CD4-positive, alpha-beta T cell treated with Interleukin-4 for 4 hours (primary cell): Measurements from ENCODE around the gene PRKCD.

ENCODE experiments used
- DNase-seq: peaks from one replicate; pipeline ENCODE4 v3.0.0-alpha.2; 2020

Gene PRKCD

DNA sequence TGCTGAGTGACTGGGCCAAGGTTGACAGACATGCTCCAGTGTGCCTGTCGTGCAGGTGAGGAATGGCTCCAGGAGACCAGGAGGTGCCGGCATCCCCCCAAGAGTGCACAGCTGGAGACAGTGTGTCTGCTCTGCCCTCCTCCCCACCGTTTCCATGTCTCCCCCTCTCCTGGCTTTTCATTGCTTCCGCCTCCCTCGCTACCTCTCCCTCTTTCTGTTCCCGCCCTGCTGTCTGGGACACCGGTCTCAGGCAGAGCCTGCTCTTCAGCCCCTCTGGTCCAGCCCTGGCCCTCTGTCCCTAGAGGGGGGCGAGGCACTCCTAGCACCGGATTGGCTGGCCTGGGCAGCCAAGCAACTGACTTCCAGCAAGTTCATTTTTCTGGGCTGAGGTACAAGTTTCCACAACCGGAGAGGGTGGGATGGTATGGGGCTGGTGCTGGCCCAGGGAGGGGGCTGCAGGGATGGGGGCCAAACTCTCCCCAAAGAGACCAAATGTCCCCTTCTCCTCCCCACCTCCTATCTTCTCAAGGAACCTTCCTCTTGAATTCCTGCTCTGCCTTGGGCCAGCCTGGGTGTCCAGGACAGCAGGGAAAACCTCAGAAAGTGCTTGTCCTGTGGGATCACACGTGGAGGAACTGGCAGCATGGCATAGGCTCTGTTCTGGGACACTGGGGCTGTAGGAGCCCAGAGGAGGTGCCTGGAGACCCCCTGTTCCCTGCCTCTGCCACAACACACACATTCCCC lies 32.6 kb downstream of the PRKCD start:
- no peak for DNase-seq

DNA sequence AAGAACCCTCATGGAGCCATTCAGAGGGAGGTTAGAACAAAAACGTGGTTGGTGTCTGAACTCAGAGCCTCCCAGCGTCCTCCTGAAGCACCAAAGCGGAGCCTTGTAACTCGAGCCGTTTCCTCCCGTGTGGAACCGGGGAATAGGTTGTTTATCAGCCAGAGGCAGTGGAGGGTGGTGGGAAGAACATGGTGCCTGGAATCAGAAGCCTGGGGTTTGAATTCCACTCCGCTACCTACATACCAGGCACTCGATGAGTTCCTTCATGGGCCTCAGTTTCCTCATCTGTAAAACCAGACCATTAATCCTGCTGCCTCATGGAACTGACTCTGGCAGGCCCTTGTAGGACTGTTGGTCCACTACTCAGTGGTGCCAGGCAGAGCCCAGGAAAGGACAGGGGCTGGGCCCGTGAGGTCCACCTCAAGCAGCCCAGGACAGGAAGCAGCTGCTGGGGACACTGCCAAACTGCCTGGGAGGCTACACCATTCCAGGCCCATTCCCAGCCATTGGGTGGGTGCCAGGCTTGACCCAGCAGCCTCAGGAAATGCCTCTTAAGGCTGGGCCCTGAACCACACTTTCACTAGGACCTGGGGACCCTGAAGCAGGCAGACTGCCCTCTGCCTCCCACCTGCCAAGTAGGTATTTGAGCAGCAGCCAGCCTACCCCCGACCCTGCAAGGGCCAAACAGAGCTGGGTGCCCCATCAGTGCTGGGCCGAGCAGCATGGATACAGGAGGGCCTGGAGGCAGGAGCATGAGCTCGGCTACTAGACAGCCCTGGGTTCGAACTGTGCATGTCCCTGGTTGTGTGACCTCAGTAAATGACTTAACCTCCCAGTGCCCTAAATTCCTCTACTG lies 33.4 kb downstream of the PRKCD start:
- no peak for DNase-seq

DNA sequence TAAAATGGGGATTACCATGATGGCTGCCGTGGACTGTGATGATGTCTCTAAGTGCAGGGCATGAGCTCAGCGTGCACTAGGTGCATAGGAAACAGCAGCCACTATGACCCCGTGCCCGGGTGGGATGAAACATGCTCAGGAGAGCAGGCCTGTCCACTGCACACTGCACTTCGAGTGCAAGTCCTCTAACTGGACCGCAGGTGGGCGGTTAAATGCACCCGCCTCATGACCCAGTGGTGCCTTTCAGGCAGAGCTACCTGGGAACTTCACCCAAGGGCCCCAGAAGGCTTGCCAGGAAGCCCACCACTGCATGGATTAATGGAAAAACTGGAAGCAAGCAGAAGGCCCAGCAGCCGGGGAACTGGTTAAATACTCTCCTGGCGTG lies 34.0 kb downstream of the PRKCD start:
- no peak for DNase-seq

DNA sequence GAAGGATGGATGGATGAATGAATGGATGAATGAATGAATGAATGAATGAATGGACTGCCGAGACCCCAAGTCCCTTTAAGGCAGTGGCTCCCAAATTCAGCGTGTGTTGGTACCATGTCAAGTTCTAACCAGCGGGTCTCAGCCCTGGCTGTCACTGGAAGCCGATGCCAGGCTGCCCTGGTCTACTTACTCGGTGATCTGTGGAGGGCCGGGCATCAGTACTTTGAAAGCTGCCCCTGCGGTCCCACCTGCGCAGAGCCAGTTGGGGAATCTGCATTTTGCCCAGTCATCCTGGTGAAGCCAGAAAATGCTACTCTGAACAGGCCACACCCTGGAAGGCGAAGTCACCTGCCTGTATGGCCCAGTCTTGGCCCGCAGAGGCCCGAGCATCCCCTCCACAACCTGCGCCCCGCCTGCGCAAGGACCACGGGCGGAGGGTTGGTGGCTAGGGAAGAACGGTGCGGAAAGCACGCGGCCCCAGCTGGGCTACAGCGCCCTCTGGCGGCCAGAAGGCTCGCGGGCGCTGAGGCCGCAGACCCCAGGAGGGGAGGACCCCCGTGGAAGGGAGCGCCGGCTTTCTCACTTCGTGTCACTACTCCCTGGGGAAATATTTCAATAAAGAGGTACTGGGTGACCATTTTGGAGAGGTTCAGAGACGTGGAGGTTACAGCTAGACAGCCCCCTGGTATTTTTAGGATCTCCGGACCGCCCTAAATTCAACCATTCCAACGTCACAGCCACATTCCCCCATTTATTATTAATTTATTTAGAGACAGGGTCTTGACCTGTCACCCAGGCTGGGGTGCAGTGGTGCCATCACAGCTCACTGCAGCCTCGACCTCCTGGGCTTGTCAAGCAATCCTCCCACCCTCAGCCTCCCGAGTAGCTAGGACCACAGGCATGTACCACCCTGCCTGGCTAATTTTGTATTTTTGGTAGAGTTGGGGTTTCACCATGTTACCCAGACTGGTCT lies 34.9 kb downstream of the PRKCD start:
- DNase-seq = peak; percentile 30

DNA sequence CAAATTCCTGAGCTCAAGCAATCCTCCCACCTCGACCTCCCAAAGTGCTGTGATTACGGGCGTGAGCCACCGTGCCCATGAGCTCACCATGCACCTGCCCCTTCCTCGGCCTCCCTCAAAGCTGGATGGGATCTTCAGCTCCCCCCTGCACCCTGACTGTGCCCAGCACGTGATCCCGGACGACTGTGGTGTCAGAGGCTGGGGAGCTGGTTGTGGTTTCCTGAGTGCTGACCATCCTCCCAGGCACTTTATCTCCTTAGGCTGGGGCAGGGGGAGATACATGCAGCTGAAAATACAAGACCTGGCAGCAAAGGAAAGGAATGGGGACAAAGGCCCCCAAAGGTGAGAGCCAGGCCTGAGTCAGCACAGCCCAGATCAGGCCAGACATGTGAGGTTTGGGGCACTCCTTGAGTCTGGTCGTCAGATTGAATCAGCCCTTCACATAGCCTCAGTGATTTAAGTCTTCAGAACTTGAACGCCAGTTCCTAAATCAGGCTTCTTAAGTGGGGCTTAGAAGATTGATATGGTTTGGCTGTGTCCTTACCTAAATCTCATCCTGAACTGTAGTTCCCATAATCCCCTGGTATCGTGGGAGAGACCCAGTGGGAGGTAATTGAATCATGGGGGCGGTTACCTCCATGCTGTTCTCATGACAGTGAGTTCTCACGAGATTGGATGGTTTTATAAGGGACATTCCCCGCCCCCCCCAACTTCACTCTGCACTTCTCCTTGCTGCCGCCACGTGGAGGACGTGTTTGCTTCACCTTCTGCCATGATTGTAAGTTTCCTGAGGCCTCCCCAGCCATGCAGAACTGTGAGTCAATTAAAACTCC lies 35.8 kb downstream of the PRKCD start:
- peak; percentile 37 for DNase-seq

DNA sequence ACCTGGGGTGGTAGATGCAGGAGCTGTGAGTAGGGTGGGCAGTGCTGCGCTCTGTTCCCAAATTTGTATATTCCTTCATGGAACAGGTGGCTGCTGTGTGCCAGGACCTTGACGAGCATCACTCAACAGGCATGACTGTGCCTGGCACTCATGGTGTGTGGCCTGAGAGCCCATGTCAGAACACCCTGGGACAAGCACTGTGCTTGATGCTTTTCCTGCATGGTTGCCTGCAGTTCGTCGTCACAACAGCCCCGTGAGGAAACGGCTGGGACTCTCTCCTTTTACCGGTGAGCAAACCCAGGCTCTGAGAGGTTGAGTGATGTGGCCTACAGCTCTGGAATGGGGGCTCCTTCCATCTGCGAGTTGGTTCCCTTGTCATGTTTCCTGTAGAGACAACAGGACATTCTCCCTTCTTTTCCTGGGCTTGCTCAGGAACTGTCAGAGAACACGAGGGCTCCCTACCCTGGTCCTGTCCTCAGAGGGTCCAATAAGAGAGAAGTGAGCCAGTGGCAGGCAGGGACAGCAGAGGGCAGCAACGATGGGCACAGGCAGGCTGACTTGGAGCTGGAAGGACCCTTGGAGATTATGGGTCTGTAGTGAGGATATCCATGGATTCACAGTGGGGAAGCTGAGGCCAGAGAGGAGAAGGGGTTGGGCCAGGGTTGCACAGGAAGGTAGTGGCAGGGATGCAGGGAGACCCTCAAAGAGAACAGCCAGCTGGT lies 37.4 kb downstream of the PRKCD start:
- DNase-seq = no peak

DNA sequence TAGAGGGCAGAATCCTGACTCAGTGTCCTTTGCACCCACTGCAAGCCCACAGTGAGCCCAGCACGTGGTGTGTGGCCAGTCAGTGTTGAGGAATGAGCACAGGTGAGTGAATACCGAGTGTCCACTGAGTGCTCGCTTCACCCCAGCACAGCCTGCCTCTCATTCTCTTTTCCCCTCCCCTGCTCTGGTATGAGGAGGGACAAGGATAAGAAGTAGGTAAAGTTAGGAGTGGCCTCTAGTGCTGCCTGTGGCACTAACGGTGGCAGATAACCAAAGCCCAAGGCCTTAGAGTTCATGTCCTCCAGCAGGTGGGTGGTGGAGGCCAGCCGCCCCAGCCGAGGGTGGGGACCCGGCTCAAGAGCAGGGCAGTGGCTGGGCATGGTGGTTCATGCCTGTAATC lies 38.0 kb downstream of the PRKCD start:
- no peak for DNase-seq

DNA sequence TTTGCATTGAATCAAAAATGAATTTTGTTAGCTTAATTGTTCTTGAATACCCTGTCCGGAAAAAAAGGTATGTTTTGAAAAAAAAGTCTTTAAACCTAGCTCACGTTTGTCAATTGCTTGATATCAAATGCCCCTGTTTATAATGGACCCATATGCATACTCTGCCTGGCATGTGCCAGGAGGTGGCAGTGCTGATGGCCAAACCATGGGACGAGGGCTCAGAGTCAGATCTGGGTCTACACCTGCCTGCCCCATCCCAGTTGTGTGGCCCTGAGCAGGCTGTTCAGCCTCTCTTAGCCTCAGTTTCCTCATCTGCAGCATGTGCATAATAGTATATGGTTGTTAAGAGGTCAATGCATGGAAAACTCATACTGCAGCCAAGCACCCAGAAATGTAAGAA lies 38.8 kb downstream of the PRKCD start:
- no peak for DNase-seq

DNA sequence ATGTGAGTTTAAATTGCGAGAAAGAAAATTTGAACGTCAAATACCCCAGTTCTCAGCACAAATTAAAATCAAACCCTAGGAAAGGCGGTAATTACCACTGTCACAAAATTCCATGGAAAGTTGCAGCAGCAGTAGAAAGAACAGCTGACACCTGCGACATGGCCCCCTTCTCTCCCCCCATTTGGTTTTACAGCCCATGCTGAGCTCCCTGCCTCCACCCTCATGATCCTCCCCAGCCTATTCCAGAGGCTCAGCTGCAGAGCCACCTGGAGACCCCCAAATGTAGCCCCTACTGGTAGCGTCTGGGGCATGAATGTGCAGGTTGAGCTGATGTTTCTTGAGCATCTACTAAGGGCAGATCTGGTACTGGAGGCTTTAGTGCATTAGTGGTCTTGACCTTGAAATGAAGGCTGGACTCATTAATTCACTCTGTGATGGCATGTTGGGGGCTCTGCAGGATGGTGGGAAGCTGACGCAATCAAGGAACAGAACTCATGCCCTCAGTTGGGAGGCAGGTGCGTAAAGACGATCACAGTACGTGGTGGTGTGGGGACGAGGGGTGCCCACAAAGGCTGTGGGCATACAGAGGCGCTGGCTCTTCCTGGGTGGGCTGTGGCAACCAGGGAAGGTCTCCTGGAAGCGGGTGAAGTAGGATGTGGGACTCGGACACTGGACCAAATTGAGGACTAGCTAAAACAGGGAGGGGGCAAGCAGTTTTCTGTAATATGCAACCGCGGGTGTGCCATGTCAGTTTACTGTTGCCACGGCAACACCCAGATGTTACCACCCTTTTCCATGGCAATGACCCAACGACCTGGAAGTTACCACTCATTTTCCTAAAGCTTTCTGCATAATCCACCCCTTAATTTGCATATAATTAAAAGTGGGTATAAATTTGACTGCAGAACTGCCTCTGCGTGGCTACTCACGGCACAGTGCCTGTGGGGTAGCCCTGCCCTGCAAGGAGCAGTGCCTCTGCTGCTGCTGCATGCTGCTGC lies 39.8 kb downstream of the PRKCD start:
- DNase-seq = no peak

DNA sequence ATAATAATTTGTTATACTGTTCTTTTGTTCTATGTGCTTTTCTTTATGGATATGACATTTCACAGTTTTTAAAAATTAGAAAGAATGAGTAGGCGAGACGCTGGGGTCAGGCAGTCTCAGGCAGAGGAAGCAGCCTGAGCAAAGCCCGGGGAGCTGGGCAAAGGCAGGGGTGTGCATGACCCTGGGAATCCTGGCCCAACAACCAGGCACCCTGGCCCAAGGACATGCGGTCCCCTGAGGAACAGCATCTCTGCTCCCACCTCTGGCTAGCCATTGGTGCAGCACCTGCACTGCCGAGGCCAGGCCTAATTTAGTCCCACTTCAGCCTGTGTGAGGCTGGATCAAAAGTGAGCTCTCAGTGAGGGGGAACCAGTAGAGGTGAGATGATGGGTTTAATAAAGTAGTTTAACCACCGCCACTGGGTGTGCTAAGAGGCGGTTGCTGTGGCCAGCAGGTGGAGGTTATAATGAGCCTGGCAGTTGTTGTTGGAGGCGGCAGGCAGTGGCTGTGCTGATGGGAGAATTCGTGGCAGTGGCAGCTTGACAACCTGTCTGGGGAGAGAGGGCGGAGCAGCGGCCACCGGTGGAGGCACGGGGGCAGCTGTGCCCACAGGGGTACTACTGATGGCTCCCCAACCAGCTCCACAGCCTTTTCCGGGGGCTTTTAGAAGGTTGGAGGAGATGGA lies 41.5 kb downstream of the PRKCD start:
- no peak for DNase-seq

DNA sequence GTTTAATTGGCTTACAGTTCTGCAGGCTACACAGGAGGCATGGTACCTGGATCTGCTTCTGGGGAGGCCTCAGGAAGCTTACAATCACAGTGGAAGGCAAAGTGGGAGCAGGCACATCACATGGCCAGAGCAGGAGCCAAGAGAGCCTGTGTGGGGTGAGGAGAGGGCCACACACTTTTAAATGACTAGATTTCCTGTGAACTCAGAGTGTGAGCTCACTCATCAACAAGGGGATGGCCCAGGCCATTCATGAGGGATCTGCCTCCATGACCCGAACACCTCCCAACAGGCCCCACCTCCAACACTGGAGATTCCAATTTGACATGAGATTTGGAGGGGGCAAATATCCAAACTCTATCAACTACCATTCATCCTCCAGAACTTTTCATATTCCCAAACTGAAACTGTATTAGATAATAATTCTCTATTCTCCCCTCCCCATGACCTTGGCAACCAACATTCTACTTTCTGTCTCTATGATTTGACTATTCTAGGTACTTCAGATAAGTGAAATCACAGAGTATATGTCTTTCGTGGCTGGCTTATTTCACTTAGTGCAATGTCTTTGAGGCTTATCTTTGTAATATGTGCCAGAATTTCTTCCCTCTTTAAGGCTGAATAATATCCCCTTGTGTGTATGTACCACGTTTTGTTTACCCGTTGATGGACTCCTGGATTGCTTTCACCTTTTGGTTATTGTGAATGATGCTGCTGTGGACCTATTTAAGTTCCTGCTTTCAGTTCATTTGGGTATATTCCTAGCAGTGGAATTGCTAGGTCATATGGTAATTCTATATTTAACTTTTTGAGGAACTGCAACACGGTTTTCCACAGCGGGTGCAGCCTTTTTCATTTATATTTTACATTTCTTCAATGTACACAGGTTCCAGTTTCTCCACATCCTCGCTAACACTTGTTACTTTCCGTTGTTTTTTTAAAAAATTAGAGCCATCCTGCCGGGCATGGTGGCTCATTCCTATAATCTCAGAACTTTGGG lies 51.0 kb downstream of the PRKCD start:
- no peak for DNase-seq

DNA sequence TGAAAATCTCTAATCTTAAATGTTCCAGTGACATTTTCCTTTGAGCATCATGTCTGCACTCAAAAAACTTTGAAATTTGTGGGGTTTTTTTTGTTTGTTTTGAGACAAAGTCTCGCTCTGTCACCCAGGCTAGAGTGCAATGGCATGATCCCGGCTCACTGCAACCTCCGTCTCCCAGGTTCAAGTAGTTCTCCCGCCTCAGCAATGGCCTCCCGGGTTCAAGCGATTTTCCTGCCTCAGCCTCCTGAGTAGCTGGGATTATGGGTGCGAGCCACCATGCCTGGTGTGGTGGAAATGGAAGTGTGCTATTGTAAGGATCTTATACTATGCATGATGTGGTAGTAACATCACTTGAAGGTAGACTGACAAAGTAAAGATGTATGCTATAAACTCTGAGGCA lies 52.3 kb downstream of the PRKCD start:
- DNase-seq = no peak

DNA sequence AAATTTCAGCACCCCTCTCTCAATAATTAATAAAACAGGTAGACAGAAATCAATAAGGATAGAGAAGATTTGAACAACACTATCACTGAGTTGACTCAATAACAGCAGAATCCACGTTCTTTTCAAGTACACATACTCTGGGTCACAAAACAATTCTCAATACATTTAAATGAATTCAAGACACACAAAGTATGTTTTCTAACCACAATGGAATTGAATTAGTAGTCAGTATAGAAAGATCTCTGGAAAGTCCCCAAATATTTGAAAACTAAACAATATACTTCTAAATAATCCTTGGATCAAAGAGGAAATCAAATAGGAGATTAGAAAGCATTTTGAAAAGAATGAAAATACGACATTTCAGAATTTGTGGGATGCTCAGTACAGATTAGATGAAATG lies 54.8 kb downstream of the PRKCD start:
- DNase-seq = no peak

DNA sequence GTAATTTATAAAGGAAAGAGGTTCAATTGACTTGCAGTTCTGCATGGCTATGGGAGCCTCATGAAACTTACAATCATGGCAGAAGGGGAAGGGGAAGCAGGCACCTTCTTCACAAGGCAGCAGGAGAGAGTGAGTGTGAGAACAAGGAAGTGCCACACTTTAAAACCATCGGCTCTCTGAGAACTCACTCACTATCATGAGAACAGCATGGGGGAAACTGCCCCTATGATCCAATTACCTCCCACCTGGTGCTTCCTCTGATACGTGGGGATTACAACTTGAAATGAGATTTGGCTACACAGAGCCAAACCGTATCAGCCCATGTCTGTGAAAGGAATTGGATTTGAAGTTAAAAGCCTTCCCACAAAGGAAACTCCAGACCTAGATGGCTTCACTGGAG lies 55.7 kb downstream of the PRKCD start:
- DNase-seq = no peak

DNA sequence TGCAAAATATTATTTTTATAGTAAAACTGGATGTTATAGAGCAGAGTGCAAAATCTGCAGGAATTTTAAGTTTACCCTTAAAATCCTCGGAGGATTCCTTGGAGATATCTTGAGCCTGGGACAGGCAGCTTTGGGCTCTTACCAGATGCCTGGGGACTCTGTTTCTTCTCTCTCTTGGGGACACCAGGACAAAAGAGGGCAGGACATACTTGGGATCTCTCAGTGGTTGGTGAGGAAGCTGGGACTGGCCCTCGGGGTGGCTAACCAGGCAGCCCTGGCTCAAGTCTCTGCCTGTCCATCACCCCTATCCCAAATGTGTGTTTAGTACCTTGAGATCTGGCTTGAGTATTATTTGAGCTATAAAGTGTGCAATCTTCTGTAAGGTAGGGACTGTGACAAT lies 56.2 kb downstream of the PRKCD start:
- DNase-seq = no peak

DNA sequence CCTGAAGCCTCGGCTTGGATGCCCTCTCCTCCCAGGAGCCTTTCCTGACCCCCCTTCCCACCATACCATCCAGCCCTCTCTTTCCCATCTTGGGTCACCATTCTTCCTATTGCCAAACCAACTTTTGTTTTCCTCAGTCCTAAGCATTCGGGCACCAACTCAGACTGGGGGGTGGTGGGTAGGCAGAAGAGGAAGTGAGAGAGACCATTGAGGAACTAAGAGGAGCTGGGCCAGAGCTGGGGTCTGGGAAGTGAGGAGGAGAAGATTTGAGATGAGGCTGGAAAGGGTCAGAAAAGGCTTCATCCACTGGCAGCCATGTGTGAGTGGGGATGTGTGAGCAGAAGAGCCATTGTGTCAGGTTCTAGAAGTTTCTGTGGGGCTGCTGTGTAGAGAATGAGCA lies 57.1 kb downstream of the PRKCD start:
- DNase-seq = no peak

DNA sequence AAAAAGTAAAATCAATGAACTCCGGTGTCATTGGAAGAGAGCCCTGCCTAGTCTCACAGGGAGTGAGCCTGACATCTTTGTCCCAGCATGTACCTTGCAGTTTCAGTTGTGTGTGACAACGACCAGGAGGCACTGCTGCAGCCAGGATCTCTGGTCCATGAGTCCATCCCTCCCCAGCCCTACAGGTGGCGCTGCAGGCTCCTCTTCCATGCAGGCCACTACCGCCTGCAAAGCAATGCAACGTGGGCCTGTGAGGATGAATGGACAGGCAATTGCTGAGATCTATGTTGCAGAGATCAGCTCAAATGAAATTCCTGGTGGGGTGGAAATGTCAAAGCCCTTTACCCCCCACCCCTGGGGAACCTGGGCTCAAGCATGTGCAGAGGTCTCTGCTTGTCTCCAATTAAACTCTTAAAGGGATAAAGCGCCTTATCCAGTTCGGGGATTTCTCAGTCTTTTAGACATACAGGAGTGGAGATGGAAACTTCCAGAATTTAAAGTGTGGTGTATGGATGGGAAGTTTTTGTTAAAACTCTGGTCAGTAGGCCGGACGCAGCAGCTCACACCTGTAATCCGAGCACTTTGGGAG lies 59.0 kb downstream of the PRKCD start:
- peak; percentile 70 for DNase-seq

DNA sequence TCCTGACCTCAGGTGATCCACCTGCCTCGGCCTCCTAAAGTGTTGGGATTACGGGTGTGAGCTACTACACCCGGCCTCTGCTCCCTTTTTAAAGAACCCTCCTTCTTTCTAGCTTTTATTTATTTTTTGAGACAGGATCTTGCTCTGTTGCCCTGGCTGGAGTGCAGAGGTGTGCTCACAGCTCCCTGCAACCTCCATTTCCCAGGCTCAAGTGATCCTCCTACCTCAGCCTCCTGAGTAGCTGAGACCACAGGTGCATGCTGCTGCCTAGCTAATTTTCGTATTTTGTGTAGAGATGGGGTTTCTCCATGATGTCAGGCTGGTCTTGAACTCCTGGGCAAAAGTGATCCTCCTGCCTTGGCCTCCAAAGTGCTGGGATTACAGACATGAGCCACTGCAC lies 60.3 kb downstream of the PRKCD start:
- no peak for DNase-seq
